HL-60 (cell line): ENCODE measurements around the gene CACNA2D3.
A peak's percentile ranks its signal among the peaks of the same experiment; 100 is the strongest.

Experiments
- DNase-seq, 2 experiments: peaks; one replicate each; pipeline ENCODE4 v3.0.0-alpha.2; 2010 to 2020; ENCODE audit warnings: low read depth in 1 of 2, low spot score in 1 of 2
- H3K27ac ChIP-seq: fragments of 250-450 bp; sonication (Bioruptor Pico); replicated peaks from 2 replicates; pipeline ENCODE4 v1.5.1; 2020; ENCODE audit warnings: mild to moderate bottlenecking, moderate library complexity
- H3K27me3 ChIP-seq: fragments of 250-450 bp; sonication (Bioruptor Pico); 2 replicates; pipeline ENCODE4 v1.5.1; 2021; ENCODE audit warnings: mild to moderate bottlenecking, moderate library complexity; ENCODE audit not compliant: insufficient read depth, poor library complexity, severe bottlenecking
- H3K4me3 ChIP-seq: replicated peaks from 2 replicates; pipeline ENCODE4 v1.5.1; 2011; ENCODE audit warnings: mild to moderate bottlenecking, control low read depth, low read length; ENCODE audit not compliant: insufficient read depth
- GABPA ChIP-seq: IDR thresholded peaks from 2 replicates; pipeline ENCODE4 v1.6.1; 2012; ENCODE audit warnings: low read depth
- POLR2AphosphoS5 ChIP-seq: IDR thresholded peaks from 2 replicates; pipeline ENCODE4 v1.6.1; 2012; ENCODE audit warnings: low read depth
- SPI1 ChIP-seq: IDR thresholded peaks from 2 replicates; pipeline ENCODE4 v1.6.1; 2012; ENCODE audit warnings: low read depth, mild to moderate bottlenecking, borderline replicate concordance
- TF ChIP-seq, protein P1 (sequence below): IDR thresholded peaks from one replicate; pipeline ENCODE4 v1.5.1; 2011; ENCODE audit warnings: low read length, control low read depth, inconsistent platforms; ENCODE audit not compliant: insufficient read depth
- TF ChIP-seq, protein P2 (sequence below): IDR thresholded peaks from 2 replicates; pipeline ENCODE4 v1.6.1; 2012; ENCODE audit warnings: low read depth; ENCODE audit not compliant: insufficient replicate concordance

The CACNA2D3 gene

GRCh38 chr3:54393150-54393549 is 270.8 kb downstream of the CACNA2D3 start:
- H3K27ac ChIP-seq: no peak overlapping the region
- DNase-seq: no peak
- no peak for TF ChIP-seq SPI1
- TF ChIP-seq POLR2AphosphoS5: no peak
- TF ChIP-seq, protein P1, sequence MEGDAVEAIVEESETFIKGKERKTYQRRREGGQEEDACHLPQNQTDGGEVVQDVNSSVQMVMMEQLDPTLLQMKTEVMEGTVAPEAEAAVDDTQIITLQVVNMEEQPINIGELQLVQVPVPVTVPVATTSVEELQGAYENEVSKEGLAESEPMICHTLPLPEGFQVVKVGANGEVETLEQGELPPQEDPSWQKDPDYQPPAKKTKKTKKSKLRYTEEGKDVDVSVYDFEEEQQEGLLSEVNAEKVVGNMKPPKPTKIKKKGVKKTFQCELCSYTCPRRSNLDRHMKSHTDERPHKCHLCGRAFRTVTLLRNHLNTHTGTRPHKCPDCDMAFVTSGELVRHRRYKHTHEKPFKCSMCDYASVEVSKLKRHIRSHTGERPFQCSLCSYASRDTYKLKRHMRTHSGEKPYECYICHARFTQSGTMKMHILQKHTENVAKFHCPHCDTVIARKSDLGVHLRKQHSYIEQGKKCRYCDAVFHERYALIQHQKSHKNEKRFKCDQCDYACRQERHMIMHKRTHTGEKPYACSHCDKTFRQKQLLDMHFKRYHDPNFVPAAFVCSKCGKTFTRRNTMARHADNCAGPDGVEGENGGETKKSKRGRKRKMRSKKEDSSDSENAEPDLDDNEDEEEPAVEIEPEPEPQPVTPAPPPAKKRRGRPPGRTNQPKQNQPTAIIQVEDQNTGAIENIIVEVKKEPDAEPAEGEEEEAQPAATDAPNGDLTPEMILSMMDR: no peak
- TF ChIP-seq, protein P2, sequence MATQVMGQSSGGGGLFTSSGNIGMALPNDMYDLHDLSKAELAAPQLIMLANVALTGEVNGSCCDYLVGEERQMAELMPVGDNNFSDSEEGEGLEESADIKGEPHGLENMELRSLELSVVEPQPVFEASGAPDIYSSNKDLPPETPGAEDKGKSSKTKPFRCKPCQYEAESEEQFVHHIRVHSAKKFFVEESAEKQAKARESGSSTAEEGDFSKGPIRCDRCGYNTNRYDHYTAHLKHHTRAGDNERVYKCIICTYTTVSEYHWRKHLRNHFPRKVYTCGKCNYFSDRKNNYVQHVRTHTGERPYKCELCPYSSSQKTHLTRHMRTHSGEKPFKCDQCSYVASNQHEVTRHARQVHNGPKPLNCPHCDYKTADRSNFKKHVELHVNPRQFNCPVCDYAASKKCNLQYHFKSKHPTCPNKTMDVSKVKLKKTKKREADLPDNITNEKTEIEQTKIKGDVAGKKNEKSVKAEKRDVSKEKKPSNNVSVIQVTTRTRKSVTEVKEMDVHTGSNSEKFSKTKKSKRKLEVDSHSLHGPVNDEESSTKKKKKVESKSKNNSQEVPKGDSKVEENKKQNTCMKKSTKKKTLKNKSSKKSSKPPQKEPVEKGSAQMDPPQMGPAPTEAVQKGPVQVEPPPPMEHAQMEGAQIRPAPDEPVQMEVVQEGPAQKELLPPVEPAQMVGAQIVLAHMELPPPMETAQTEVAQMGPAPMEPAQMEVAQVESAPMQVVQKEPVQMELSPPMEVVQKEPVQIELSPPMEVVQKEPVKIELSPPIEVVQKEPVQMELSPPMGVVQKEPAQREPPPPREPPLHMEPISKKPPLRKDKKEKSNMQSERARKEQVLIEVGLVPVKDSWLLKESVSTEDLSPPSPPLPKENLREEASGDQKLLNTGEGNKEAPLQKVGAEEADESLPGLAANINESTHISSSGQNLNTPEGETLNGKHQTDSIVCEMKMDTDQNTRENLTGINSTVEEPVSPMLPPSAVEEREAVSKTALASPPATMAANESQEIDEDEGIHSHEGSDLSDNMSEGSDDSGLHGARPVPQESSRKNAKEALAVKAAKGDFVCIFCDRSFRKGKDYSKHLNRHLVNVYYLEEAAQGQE: no peak
- no peak for TF ChIP-seq GABPA
- H3K27me3 ChIP-seq: peaks cover 2% of the 10 kb centered on the region
- no peak overlapping the region for H3K4me3 ChIP-seq

DNA sequence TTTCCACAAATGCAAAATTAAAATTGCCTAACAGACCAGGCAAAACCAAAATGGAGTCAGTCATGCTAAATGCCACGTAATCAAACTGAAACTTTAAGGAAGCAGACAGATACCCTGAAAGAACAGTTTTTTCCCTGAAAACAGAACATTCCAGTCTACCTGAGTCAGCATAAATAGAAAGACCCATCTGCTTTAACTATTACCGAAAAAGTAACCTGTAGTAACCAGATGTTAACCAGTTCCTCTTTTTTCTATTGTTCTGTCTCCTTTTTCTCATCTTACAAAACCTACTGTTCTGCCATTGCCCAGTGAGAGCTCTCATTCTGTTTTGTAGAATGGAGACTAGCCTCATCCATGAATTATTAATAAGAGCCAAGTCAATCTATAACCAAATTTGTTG is 286.0 kb downstream of the CACNA2D3 start:
- peak; percentile 58 for TF ChIP-seq SPI1
- TF ChIP-seq, protein P2: no peak
- no peak overlapping the region for H3K27ac ChIP-seq
- no peak overlapping the region for H3K4me3 ChIP-seq
- no peaks in the 10 kb centered on the region for H3K27me3 ChIP-seq
- DNase-seq: no peak

DNA sequence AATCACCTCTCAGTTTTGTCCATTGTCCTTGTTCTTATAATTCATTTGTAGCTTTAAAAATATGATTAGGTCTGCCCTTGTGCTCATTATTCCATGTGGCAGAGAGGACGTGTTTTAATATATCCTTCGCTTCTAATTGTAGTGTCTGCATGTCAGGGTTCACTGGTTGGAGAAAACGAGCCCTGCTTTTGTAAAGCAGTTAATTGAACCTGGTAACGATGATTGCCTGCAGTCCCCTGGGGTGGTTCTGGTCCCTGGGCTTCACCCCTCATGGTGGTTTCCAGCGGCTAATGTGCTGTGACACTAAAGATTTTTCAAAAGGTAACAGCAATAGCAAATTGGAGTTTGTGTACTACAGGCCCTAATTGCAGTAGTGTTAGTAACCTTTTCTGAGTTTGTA is 299.6 kb downstream of the CACNA2D3 start:
- H3K27ac ChIP-seq: no peak overlapping the region
- H3K4me3 ChIP-seq: no peak overlapping the region
- no peak for DNase-seq
- TF ChIP-seq, protein P1: no peak
- TF ChIP-seq, protein P2: no peak
- TF ChIP-seq SPI1 (no peak), POLR2AphosphoS5 (no peak), GABPA (no peak)
- no peaks in the 10 kb centered on the region for H3K27me3 ChIP-seq

DNA sequence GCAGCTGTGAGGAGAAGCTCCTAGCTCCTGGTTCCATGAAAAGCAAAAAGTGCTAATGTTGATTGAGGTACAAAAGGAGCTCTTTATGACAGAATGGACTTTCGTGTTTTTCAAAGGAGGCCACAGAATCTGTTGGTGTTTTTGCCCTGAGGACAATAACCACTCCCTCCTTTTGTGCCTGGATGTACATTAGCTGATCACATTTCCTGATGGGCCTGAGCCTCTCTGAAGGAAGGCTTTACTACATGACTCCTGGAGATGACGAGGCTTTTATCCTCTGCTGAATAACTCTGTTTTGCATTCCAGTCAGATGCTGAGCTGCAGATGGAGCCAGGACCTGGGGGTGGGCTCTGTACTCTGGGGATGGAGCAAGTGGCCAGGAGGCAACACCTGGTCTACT is 301.9 kb downstream of the CACNA2D3 start:
- Histone ChIP-seq H3K27ac (no peak overlapping the region), H3K27me3 (no peaks in the 10 kb centered on the region), H3K4me3 (no peak overlapping the region)
- TF ChIP-seq, protein P2: no peak
- no peak for TF ChIP-seq POLR2AphosphoS5
- no peak for TF ChIP-seq SPI1
- no peak for TF ChIP-seq GABPA
- TF ChIP-seq, protein P1: no peak
- no peak for DNase-seq
